ENCODE data around the gene HEXD.
"Not testable (repeated sequence)": the region's sequence is repeated elsewhere in the genome, so short reads cannot be mapped to it uniquely, and the experiment has no call there.

HEXD gene

DNA sequence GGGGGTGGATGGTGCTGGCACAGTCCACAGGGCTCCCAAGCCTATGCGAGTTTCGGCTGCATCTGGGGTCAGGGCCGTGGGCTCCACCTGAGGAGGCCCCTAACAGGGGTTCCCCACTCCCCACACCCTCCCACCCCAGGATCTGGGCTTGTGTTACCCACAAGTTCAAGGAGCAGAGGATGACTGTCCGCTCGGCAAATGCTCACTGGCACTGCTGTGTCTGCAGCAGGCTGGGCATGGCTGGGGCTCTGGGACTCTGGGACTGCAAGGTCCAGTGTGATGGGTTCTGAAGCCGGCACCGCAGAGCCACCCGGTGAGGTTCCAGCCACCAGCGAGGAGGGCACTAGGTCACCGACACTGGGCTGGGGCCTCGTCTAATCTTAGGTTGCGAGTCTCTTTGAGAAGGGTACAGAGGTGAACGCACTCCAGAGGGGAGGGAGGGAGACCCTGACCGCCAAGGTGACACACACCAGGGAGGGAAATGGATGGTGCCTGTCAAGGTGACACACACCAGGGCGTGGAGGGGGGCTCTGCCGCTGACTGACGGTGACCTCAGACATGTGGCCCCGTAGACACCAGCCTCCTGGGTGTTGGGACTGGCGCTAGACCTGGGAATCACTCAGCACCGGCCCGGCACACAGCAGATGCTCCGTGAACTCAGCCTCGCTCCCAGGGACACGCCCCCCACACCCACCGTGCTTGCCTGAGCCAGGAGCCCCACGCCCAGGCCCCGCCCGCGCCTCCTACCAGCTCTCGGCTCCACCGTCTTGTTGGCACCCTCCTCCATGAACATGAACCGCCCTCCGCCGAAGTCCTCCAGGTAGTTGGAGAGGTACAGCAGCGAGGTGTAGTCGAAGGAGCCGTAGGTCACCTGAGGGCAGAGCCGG is 20.5 kb upstream of the HEXD start:
- DNase-seq, result no peak

GRCh38 chr17:82399041-82399441 is 19.1 kb upstream of the HEXD start:
- no peak for DNase-seq

DNA sequence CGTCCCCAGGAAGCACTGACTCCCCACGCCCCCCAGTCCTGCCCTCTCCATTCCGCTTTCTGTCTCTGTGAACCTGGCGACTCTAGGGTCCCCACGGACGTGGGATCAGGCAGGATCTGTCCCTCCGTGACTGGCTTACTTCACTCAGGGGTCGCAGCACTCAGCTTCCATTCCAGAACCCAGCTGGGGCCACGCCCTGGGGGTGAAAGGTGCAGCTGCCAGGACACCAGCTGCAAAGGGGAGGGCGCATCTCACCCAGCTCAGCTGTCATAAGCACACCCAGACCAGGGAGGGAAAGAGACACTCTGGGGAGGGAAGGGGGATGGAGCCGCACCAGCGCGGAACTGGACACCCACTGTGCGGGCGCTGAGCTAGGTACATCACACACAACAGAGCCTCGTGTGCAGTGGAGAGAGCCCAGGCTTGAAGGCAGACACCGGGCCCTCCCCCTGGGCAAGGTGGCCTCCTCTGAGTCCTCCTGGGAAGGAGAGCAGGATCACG is 18.5 kb upstream of the HEXD start:
- no peak for DNase-seq

DNA sequence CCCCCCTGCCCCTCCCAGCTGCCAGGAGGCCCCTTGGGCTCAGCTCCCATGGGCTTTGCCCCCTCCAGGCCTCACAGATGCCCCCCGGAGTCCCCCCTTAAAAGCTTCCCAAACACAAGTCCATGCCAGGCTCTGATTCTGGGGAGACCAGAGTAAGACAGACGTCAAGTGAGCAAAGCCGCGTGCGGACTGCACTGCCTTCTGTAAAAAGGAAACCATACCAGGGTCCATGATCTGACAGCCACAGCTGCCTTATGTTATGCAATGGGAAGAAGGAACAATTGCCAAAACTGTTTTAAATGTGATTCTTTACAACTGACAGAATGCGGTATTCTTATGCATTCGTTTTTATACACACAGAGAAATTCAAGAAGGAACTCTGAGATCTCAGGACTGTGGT is 17.9 kb upstream of the HEXD start:
- DNase-seq, result no peak

GRCh38 chr17:82400830-82401229 is 17.3 kb upstream of the HEXD start:
- peak; percentile 54 to 61 for DNase-seq

DNA sequence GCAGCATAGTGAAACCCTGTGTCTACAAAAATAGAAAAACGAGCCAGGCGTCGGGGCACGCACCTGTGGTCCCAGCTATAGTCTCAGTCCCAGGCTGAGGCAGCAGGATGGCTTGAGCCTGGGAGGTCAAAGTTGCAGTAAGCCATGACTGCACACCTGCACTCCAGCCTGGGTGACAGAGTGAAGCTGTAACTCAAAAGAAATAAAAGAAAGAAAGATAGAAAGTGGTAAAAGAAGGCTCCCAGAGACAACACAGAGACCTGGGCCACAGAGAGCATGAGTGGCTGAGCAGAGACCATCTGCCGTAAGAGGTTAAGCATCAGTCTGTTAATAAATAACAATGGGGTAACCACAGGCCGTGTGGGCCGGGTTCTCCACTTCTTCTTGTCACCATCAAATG is 15.3 kb upstream of the HEXD start:
- DNase-seq, result no peak

- no peak for DNase-seq
Observed at GRCh38 chr17:82403662-82404660, 14.2 kb upstream of the HEXD start.

GRCh38 chr17:82405051-82405450 is 13.1 kb upstream of the HEXD start:
- DNase-seq, result no peak

DNA sequence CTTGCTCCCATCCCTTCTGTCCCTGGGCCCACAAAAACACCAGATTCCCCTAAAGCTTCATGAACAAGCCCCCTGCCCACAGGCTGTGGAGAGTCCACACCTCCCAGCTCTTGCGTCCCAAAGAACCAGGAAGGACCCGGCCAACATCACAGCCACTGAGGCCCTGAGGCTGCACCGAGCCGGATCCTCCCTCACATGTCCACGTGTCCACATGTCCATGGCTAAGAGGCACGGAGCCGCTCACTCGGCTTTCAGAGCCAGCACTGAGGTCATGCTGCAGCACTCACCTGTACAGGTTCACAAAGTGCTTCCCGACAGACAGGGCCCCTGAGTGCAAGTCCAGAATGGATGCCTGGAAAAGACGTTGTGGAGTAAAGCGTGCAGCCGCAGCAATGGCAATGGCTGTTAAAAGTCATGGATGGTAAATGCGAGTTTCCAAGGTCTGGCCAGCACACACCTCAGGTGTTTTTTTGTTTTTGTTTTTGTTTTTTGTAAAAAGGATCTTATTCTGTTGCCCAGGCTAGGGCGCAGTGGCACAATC is 11.9 kb upstream of the HEXD start:
- DNase-seq, result no peak

GRCh38 chr17:82407255-82407654 is 10.9 kb upstream of the HEXD start:
- DNase-seq, result no peak

DNA sequence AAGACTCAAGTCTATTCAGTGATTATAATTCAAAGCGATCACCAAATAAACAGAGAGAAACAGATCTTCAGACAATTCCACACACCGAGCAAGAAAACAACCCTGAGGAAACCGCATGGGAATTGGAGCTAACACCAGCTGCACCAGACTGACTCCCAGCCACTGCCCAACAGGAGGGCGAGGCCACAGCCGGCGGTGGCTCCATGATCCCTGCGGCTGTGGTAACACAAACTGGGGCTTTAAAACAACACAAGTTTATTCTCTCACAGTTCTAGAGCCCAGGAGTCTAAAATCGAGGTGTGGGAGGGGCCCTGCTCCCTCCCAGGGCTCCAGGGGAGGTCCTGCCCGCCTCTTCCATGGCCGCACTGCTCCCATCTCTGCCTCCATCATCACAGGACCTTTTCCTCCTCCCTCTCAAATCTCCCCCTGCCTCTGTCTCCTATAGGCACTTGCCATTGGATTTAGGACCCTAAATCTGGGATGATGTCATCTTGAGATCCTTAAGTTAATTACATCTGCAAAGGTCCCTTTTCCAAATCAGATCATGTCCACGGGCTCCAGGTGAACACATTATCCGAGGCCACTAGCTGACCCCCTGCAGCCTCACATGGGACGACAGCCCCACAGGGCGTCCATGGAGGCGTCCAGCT is 9.7 kb upstream of the HEXD start:
- no peak for DNase-seq

DNA sequence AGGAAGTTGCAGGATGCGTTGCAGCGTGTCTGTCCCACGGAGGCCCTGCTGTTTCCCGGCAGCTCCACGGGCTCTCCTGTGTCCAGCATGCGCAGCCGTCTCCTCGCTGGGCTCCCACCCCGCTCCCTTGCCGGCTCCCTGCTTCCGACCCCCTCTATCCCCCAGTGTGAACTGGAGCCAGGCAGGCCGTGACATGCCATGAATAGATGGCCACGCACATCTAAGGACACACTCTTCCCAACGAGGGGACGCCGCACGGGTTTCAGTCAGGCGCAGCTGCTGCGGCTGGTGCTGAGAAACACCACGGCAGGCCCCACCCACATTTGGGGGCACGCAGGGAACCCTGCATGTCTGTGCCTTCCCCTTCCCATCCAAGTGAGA is 9.2 kb upstream of the HEXD start:
- DNase-seq, result no peak

DNA sequence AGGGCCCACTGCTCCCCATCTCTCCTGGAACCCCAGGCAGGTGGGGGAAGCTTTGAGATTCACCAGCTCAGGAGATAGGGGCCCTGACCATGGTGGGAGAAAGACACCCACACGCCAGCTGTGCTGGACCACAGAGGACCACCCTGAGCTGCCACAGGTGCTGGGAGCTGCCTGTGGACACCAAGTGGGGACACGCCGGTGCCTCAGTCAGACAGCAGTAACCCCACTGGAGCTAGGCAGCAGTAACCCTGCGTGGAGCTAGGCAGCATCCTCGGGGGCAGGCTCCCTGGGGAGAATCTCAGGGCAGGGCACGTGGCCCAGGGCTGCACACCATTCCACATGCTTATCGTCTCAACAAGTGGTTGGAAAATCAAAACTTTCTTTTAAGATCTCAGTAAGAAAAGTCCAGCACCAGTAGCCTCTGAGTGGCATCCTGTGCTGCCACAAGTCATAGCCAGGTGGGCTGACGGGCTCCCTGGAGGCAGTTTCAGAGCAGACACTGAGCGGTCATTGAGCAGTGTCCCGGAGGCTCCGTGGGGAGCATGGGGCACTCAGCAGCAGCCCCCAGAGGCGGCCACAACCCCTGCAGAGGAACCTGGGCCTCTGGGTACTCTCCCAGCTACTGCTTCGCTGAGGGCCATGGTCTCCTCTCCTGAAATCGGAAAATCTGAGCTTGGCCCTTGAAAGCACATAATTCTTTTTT is 8.0 kb upstream of the HEXD start:
- no peak for DNase-seq

DNA sequence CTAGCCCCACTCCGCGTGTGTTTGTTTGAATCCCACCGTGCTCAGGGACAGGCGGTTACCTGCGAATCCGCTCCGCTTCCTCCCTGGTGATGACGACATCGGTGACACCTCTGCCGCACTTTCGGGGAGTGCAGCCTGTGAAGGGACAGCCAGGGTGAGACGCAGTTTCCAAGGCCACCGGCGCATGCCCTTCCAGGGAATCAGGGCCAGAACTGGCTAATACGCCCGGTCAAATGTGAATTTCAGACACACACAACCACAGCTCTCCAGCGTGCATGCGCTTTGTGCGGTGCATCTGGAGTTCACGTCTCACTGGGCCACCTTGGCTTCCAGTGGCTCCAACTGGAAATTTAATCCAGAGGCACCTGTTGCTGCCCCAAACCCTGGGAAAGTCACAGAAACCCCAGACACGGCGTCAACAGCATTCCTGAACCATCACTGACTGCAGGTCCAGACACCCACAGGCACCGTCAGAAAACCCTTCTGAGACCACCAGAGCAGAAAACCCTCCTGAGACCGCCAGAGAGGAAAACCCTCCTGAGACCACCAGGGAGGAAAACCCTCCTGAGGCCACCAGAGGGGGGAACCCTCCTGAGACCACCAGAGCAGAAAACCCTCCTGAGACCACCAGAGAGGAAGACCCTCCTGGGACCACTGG is 6.6 kb upstream of the HEXD start:
- DNase-seq, result no peak

DNA sequence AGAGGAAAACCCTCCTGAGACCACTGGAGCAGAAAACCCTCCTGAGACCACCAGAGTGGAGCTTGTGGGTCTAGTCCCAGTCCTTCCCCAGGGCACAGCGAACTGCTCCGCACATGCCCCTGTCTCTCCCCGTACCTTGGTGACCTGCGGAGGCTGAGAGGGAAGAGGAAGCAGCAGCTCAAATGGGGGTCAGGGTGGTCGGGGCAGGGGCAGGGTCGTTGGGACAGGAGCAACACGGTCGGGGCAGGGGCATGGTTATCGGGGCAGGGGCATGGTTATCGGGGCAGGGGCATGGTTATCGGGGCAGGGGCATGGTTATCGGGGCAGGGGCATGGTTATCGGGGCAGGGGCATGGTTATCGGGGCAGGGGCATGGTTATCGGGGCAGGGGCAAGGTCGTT is 6.1 kb upstream of the HEXD start:
- DNase-seq, result not testable (repeated sequence)

- no peak for DNase-seq
Observed at GRCh38 chr17:82412535-82413520, 5.3 kb upstream of the HEXD start.

DNA sequence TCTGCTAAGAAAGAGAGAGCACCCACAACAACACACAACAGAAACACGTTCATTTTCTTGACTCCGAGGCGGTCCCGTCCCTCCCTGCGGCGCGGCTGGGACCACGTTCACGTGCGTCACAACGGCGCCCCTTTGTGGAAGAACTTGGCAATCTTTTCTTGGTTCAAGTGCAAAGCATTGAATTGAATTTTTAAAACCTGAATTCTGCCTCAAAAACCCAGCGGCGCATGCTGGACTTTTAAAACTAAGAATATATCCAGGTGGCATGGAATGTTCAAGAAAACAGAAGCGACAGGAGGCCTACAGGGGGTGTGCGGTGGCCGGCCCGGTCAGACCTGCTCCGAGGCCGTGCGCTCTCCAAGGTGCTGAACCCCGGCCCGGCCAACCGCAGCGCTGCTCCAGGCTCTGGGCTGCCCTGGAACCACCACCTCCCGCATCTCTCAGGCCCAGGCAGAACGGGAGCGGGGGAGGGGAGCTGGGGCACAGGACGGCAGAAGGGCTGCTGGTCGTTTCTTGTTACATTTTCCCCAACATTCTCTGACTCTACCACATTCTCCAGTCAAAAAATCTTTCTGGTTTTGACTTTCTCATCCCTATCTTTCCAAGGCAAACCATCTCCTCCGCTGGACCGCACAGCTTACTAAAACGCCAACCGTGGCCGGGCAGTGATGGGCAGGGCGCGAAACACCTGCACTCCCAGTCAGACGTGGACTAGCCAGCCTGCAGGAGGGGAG is 3.4 kb upstream of the HEXD start:
- DNase-seq, result peak; percentile 69 to 76

GRCh38 chr17:82415336-82415735 is 2.8 kb upstream of the HEXD start:
- DNase-seq, result no peak

DNA sequence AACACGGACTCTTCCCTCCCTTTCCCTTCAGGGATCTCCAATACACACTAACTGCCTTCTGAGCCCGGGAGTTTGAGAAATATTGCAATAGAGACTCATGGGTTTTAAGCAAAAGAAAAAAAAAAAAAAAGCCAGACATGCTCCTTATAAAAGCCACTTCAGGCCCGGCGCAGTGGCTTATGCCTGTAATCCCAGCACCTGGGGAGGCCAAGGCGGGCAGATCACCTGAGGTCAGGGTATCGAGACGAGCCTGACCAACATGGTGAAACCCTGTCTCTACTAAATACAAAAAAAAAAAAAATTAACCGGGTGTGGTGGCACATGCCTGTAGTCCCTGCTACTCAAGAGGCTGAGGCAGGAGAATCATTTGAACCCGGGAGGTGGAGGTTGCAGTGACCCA is 2.4 kb upstream of the HEXD start:
- DNase-seq, result no peak

- DNase-seq, result no peak
Observed at GRCh38 chr17:82416264-82416663, 1.9 kb upstream of the HEXD start.
